HG02840 (cell line): ENCODE data around the gene PLCG2.

Experiments used
- ATAC-seq: cut with Tn5 transposase; IDR thresholded peaks from one replicate; pipeline ENCODE4 v1.9.1; 2021; ENCODE audit warnings: mild to moderate bottlenecking, moderate library complexity, moderate number of reproducible peaks; ENCODE audit not compliant: unreplicated experiment, low FRiP score

Gene PLCG2

DNA sequence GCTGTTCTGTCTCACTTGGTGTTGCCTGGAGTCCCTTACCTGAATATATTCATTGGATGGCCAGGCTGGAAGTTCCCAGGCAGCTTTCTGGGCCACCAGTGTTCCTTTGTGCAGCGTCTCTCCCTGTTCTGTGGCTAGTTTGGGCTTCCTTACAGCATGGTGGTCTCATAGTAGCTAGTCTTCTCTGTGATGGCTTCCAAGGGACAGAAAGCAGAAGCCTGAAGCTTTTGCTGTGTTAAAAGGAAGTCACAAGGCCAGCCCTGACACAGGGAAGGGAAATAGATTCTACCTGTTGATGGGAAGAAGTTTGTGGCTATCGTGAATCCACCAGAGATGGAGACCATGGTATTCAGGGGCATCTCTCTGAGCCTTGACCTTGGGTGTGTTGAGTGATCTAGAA, 34.6 kb downstream of the PLCG2 start:
- no peak for ATAC-seq

DNA sequence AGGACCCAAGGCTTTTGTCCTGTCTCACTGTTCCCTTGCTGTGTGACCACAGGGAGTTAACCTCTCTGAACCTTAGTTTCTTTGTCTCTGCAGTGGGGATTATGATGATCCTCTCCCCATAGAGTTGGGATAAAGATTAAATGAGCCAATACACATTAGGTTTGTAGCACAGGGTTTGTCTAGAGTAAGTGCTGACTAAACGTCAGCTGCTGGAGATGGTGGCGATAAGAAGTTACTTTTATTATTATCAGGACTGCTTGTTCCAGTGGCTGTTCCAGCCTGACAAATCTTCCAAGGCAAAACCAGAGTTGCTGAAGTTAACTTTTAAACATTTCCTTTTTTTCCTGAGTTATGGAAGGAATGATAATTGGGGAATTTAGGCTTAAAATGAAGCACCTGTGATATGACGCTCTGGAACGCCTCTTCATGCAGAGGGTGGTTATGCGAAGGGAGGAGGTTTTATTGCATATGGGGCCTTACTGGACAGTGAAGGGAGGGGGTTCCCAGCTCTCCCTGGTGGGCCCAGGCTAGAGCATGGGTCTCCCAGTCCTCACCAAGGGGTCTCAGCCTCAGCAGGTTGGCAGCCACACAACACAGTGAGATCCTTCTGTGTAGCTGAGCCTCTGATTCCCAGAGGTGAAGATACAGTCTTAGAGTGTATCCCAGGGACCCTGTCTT, 35.8 kb downstream of the PLCG2 start:
- no peak for ATAC-seq

DNA sequence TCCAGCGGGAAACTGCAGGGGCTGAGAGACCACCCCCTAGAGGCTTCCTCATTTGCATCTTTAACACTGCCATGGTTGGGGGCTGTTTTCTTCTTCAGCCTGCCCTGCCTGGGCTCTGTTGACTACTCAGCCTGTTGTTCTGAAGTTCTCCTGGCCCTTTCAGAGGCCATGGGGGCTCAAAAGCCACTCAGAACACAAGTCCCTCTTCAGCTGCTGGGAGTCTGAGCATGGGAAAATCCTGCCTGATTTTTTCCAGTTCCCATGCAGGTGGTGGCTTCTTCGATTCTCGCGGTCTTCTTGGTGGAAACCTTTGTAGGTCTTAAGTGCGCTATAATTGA, 36.3 kb downstream of the PLCG2 start:
- ATAC-seq: no peak

DNA sequence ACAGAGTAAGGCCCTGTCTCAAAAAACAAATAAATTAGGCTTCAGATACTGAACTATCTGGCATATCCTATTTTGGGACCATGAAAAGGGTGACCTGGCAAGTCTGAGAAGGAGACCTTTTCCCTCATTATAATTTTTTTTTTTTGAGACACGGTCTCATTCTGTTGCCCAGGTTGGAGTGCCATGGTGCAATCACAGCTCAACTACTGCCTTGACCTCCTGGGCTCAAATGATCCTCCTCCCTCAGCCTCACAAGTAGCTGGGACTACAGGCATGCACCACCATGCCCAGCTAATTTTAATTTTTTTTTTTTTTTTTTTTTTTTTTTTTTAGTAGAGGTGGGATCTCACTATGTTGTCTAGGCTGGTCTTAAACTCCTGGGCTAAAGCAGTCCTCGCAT, 37.3 kb downstream of the PLCG2 start:
- ATAC-seq: no peak

DNA sequence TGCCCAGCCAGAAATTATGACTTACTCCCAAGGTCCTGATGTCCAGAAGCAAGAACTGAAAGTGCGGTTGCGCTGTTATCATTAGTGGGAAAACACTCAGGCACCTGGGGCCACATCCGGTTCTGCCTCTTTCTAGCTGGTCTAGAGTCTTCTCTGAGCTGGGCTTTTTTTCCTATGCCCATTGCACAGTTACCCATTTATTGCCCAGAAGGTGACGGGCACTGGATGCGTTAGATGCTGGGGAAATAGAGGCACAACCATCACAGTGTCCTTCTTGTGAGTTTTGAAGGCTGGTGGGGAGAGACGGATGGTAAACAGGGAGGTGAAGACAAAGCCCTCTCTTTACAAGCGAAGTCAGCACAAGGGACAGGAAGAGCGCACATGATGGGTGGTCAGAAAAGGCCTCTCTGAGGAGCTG, 37.7 kb downstream of the PLCG2 start:
- no peak for ATAC-seq

DNA sequence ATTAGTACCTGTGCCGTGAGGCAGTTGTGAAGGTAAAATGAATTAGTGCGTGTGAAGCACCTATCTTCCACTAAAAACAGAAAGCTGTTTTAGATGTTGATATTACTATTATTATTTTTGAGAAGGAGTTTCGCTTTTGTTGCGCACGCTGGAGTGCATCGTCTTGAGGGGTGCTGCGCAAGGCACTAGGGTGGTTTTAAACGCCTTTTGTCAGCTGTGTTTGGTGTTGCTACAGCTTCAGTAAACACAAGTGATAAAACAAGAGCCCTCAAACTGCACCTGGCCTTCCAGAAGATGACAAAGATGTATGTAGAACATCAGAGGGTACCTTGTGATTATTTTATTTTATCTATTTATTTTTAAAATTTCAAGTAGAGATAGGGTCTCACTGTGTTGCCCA, 38.2 kb downstream of the PLCG2 start:
- no peak for ATAC-seq

DNA sequence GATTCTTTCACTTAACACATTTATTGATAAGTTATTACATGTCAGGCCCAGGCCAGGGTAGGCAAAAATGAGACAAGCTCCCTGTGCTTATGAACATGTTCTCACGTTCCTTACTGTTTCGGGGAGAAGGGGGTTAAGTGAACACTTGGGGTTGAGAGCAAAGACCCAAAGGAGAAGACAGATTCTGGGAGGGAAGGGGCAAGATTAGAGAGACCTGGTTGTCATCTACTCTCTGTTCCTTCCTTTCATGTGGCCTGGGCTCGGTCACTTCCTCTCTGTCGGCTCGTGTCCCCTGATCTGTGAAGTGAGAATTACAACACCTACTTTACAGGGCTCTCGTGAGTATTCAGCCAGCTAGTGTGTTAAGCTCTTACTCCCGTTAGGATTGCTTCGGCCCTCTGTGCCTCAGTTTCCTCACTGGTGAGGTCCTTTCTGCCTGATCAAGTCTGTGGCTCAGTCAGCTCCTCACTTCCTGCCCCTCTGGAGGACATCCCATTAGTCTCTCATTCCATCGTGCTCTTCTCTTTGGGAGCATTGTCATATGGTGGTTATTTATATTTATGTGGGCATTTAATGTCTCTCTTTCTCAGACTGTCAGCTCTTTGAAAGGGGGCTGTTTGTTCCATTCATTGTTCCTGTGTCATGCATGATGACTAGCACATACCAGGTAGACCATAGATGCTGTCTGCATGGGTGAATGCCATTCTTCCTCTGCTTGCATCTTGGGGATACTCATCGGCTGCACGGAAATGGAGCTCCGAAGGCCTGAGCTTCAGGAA, 38.9 kb downstream of the PLCG2 start:
- no peak for ATAC-seq

DNA sequence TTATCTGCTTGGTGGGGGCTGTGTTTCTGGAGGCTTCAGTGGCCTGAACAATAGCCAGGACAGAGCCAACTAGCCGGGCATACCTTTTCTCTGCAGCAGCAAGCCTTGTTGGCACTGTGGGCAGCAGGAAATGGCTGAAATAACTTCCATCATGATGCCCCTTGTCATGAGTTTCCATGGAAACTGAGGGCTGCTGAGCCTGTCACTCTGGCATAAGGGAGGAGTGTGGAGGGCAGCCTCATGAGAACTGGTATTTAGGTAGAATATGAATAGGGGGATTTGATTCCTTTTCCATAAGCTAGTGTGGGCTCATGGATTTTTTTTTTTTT, 39.4 kb downstream of the PLCG2 start:
- no peak for ATAC-seq

DNA sequence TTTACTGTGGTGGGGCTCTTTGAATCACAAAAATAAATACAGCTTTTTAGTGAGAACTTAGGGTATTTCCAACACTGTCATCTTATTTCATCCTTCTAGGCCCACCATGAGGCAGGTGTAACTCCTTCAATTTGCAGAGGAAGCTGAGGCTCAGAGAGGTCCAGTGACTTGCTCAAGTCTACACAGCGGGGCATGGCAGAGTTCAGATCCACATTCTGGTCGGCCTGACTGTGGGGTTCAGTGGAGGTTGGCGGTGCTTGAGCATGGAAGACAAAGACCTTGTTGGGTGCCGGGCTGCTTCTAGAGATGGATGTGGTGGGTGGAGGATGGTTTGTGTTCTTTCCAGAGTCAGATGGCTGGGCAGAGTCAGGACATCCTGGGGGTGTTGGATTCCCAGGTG, 39.8 kb downstream of the PLCG2 start:
- no peak for ATAC-seq

DNA sequence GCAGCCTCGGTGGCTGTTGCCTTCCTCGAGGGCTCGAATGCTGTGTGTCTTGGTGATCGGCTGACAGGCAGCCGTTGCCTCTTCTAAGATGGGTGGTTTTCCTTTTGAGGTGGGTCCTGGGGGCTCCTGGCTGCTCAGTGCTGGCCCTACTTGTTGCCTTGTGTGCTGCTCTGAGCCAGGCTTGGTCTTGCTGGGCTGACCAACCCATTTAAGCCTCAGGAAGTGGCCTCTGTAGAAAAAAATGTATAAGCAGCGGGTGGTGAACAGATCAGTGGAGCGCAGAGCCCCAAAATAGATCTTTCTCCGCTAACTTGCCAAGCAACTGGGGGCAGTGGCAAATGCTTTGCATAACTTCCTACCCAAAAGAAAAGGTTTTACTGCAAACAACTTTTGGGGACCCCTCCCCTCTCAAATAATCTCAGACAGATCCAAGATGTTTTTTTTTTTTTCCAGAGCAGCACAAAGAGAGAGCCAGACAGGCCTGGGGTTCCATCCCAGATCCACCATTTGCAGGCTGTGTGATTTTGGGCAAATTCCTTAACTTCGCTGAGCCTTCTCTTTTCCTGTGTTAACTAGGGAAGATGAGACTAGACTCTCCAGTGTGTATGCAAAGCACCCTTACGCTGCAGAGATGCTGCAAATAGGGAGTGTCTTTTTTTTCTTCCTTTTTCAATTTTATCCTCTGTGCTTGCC, 42.5 kb downstream of the PLCG2 start:
- peak; percentile 40 for ATAC-seq

DNA sequence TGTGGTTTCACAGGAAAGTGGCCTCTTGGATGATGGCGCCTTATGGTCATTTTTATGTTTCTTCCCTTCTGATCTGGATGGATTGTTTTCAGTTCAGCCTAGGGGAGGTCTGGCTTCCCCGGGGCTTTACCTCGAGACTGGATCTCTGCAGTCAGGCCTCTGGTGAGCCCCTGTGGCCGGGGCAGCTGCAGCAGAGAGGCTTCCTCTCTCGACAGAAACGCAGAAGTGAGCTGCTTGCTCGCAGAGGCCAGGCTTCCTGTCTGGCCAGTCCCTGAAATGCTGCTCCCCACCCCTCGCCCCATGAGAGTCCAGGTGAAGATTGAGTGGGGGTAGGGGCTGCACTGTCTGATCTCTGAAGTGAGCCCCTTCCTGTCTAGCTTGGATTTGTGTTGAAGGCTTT, 44.0 kb downstream of the PLCG2 start:
- no peak for ATAC-seq

DNA sequence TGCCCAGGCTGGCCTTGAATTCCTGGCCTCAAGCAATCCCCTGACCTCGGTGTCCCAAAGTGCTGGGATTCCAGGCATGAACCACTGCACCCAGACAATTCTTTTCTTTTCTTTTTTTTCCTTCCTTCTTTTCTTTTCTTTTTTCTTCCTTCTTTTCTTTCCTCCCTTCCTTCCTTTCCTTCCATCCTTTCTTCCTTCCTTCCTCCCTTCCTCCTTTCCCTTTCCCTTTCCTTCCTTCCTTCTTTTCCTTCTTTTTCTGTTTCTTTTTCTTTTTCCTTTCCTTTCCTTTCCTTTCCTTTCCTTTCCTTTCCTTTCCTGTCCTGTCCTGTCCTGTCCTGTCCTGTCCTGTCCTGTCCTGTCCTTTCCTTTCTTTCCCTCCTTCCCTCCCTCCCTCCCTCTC, 44.6 kb downstream of the PLCG2 start:
- no peak for ATAC-seq

DNA sequence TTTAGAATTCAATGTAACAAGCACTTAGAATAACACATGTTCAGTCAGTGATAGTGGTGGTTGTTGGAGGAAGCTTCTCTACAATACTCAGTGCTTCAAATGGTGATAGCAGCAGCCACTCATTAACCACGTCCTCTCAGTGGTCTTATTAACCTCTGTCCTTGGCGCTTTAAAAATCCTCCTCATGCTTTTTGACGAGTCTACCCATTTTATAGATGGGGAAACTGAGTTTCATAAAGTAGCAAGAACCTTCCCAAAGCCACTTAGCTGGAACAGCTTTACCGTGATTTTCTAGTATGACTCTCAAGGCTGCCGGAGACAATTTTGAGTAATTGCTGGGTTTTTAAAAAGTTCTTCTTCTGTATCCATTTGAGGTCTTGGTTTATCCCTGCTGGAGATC, 47.4 kb downstream of the PLCG2 start:
- no peak for ATAC-seq

DNA sequence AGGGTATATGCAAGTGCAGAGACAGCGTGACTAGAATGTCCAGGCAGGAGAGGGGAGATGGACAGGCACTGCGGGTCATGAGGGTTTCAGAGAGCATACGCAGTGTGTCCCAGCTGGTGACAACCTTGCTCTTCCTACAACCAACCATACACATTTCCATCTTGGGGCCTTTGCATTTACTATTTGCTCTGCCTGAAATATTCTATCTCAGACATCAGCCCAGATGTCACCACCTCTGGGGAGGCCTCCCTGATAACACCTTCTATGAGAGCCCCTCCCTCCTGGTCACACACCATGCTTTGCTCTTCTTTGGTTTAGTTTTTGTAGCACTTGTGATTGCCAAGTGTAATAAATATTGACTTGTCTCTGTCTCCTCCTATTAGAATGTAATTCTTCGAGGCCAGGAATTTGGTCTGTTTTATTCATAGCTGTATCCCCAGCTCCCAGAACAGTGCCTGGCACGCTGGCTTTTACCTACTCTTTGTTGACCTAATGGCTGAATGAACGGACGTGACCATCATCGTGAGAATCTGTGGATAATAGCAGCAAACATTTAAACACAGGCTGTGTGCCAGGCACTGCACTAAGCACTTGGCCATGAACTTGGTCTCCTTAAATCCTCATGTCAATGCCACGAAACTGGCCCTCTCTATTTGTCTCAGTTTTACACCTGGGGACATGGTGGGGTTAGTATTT, 51.9 kb downstream of the PLCG2 start:
- ATAC-seq: peak; percentile 5

DNA sequence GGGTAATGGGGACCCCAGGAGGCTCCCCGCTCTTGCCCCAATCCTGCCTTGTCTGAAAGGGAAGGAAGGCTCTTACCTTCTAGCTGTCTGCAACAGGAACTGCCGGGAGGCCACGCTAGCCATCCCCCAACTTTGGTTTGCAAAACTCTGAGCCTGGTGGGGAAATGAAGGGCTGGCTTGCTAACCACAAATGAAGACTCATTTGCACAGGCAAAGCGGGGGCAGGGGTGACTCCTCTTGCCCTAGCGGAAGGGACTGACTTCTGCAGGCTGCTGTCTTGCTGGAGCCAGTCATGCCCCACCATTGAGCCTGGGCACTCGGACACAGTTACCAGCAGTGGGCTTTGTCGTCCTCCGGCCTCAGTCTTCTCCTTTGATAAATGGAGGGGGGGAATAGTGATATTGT, 52.6 kb downstream of the PLCG2 start:
- peak; percentile 60 for ATAC-seq

DNA sequence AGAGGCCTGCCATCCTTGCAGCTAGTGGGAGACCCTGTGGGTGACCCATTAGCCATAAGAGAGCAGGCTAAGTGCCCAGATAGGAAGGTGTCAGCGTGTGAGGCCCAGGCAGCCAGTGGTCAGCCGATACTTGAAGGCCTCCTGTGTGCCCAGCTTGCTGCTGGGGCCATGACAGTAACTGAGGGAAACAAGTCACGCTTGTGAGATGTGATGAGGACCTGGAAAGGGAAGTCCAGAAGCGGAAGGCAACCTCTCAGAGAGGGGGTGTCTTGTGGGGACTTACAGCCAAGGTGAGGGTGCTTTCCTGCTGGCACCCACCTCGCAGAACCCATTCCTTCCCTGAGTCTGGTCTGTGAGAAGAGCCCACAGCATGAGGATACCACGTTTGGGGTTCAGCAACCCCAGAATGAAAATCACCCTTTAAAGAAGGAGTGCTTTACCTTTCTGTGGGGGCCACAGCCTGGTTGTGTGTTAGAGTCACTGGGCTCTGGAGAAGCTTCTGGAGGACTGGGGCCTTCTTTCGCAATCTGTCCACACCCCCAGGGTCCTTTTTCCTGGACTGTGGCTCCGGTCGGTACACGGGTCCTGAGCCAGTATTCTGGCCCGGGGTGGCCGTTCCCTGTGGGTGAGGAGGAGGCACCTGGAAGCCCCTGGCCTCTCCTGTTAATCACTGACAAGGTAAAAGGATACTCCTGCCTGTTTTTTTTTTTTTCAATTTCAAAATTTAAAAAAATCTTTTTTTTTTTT, 53.9 kb downstream of the PLCG2 start:
- ATAC-seq: no peak

DNA sequence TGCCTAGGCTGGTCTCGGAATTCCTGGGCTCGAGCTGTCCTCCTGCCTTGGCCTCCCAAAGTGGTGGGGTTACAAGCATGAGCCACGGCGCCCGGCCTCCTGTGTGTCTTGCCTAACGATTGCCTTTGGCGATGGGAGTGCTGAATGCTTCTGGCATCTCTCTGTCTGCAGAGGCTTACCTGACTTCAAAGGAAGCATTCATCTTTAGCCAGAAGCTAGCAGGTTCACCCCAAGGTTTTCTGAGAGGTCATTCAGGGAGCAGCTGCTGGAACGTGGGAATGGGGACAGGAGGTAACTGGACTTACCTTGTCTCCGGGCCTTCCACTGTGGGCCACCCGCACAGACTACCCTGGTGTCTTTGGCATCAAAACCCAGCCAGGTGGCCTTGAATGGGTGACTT, 54.7 kb downstream of the PLCG2 start:
- no peak for ATAC-seq

DNA sequence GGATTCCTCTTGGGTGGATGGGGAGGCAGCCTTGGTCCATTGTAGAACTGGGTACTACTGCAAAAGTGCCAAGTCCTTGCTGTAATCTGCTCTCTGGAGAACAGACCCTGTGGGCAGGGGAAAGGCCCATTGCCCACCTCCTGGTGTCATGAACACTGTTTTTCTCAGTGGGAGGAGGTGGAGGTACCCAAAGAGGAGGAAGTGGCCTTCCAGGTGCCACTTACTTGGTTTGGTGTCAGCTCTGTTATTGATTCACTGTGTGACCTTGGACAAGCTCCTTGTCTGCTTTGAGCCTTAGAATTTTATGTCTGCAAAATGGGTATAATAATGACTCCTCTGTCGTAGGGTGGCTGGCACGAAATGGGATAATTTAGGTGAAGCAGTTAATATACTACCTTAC, 55.8 kb downstream of the PLCG2 start:
- no peak for ATAC-seq

DNA sequence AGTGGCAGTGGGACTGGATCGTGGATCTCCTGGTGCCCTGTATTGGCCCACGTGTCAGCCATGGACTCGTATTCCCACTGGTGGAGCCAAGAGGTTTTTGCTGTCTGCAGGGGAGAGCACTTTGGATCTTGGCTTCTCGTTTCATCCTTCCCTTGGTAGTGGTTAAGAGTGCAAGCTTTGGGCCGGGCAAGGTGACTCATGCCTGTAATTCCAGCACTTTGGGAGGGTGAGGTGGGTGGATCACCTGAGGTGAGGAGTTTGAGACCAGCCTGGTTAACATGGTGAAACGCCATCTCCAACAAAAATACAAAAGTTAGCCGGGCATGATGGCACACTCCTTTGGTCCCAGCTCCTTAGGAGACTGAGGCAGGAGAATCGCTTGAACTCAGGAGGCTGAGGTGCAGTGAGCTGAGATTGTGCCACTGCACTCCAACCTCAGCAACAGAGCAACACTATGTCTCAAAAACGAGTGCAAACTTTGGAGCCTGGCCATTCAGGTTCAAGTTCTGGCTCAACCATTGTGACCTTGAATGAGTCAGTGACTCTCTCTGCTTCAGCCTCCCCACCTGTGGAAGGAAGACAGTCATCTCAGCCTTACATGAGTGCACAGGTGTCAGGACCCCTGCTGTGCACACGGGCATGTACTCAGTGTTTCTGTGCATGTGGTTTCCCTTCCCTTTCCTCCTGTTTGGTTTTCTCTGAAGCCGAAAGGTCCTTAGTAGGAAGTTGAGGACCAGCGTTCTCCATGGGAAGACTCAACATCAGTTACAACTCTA, 57.4 kb downstream of the PLCG2 start:
- ATAC-seq: peak; percentile 49

DNA sequence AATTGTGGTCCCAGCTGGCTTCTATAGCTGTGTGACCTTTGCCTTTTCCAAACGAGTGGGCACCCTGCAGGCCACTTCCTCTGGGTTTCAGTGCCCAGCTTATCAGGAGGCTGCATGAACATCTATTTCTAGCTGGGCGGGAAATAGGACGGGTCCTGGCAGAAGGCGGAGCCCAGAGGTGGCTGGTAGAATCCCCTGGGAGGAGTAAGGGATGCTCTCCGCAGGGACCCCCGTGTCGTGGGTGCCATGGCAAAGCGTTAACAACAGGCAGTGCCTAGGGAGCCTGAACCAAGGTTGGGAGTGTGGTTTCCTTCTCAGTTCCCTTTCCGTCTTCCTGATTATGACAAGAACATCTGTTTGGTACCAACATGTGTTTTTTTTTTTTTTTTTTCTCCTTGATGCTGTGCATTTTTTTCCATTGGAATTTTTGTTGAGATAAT, 58.2 kb downstream of the PLCG2 start:
- no peak for ATAC-seq
